Muscle layer of duodenum (tissue), 2 donors: Measurements from ENCODE around the gene B3GAT1.

ENCODE experiments used
- H3K27ac ChIP-seq: one replicate; pipeline ENCODE4 v1.7.0; 2013; ENCODE audit warnings: mild to moderate bottlenecking, low read length
- H3K27me3 ChIP-seq: one replicate; pipeline ENCODE4 v1.7.0; 2013; ENCODE audit warnings: low read depth, mild to moderate bottlenecking, control low read depth, low read length
- H3K36me3 ChIP-seq, 2 donors: one replicate each; pipeline ENCODE4 v1.7.0; 2013; ENCODE audit warnings: low read length in 2 of 2, control low read depth in 1 of 2, mild to moderate bottlenecking in 1 of 2; ENCODE audit not compliant: insufficient read depth in 2 of 2, control insufficient read depth in 1 of 2
- H3K4me1 ChIP-seq, 2 donors: one replicate each; pipeline ENCODE4 v1.7.0; 2013; ENCODE audit warnings: low read length in 2 of 2, mild to moderate bottlenecking in 2 of 2, control low read depth in 1 of 2, moderate library complexity in 1 of 2; ENCODE audit not compliant: insufficient read depth in 2 of 2, control insufficient read depth in 1 of 2
- H3K4me3 ChIP-seq, 2 donors: one replicate each; pipeline ENCODE4 v1.7.0; 2013; ENCODE audit warnings: low read length in 2 of 2, low read depth in 1 of 2, mild to moderate bottlenecking in 1 of 2
- H3K9me3 ChIP-seq, 2 donors: one replicate each; pipeline ENCODE4 v1.7.0; 2013; ENCODE audit warnings: low read length in 2 of 2, control low read depth in 1 of 2, mild to moderate bottlenecking in 1 of 2; ENCODE audit not compliant: control insufficient read depth in 1 of 2
- donor health status: healthy.

The B3GAT1 gene

DNA sequence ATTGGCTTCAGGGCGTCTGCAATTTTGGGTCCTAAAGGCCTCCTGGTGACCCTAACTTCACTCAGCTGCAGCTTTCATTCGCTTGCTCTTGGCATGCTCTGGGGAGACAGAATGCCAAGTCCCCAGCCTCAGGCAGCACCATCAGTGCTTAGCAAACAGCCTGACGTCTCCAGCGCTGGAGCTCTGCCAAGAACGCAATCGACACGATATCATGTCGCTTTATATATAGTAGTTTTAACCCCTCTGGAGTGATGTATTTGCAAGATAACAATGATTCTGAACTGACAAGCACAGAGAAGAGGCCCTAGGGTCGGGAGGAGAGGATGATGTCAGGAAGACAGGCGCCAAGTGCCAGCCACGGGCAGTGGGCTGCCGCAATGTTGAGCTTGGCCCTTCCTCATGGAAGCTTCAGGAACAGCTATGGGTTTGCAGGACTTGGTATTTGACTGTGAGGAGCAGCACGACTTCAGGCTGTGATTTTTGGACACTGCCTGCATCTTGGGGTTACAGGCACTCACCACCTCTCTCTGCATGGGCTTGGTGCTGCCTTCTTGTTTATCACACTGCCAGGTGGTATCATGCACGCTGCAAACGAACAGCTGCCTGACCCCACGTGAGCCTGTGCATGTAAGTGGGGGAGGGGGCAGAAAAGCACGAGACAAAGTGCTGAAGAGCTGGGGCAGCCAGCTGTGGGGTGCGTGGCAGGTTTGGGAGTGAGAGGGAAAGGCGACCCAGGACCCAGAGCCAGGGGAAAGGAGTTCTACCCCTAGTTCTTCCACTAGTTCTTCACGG is 26.1 kb downstream of the B3GAT1 start:
- Histone ChIP-seq H3K27ac (no peak overlapping the region), H3K27me3 (no peaks in the 10 kb centered on the region)

GRCh38 chr11:134385171-134385570 is 26.9 kb downstream of the B3GAT1 start:
- Histone ChIP-seq H3K36me3 (no peaks in the 10 kb centered on the region), H3K9me3 (no peaks in the 10 kb centered on the region), H3K27me3 (no peaks in the 10 kb centered on the region), H3K27ac (no peak overlapping the region), H3K4me1 (no peaks in the 10 kb centered on the region), H3K4me3 (no peak overlapping the region)

More for the DNA sequence above, 26.1 kb downstream of the B3GAT1 start:
- Histone ChIP-seq H3K36me3 (no peaks in the 10 kb centered on the region), H3K9me3 (no peaks in the 10 kb centered on the region), H3K4me3 (no peak overlapping the region), H3K4me1 (no peaks in the 10 kb centered on the region)

DNA sequence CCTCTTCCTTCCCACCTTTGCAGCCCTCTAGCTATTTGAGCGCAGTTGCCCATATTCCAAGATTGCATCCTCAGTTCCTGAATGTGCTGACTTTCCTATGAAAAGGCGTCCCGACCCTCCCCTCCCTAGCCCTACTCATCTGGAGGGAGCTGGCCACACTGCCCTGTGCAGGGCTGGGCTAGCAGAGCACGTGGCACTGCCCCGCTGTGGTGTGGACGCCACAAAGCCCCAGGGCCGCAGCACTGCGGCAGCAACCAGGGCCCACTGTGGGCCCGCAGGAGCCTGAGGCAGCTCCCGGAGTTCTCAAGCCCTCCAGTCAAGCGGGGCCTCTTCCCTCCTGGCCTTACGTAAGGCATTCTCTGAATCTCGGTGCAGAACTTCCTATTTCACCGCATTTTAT is 27.6 kb downstream of the B3GAT1 start:
- no peaks in the 10 kb centered on the region for H3K36me3 ChIP-seq

DNA sequence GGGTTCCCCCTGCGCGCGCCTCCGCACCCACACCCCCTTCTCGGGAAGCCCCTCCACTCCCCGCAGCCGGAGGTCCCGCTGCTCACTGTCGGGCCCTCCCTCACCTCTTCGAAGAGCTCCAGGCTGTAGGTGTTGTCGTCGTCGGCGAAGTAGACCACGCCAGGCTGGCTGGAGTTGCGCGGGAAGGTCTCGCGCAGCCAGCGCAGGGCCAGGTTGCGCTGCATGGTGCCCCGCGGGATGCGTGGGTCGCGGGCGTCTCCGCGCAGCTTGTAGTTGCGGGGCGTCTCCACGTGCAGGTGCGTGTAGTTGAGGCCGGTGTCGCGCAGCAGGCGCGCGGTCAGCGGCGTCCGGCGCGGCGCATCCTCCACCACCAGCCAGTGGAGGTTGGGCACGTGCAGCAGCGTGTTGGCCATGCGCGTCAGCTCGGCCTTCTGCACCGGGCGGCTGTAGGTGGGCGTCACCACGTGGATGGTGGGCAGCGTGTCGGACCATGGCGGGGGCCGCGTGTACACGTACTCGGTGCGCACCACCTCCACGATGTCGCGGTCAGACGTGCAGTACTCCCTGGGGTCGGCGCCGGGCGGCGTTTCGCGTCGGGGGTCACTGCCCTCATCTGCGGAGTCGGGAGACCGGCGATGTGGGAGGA is 28.3 kb downstream of the B3GAT1 start:
- H3K4me3 ChIP-seq, result no peak overlapping the region
- H3K9me3 ChIP-seq, result no peaks in the 10 kb centered on the region
- no peaks in the 10 kb centered on the region for H3K36me3 ChIP-seq
- no peaks in the 10 kb centered on the region for H3K27me3 ChIP-seq
- H3K27ac ChIP-seq, result no peak overlapping the region
- no peaks in the 10 kb centered on the region for H3K4me1 ChIP-seq

More for the DNA sequence above, 27.6 kb downstream of the B3GAT1 start:
- Histone ChIP-seq H3K4me1 (no peaks in the 10 kb centered on the region), H3K27ac (no peak overlapping the region), H3K4me3 (no peak overlapping the region), H3K27me3 (no peaks in the 10 kb centered on the region), H3K9me3 (no peaks in the 10 kb centered on the region)

GRCh38 chr11:134382830-134383229 is 29.2 kb downstream of the B3GAT1 start:
- H3K4me3 ChIP-seq, result no peak overlapping the region
- H3K9me3 ChIP-seq, result no peaks in the 10 kb centered on the region
- H3K4me1 ChIP-seq, result no peaks in the 10 kb centered on the region
- no peak overlapping the region for H3K27ac ChIP-seq
- no peaks in the 10 kb centered on the region for H3K27me3 ChIP-seq
- no peaks in the 10 kb centered on the region for H3K36me3 ChIP-seq

DNA sequence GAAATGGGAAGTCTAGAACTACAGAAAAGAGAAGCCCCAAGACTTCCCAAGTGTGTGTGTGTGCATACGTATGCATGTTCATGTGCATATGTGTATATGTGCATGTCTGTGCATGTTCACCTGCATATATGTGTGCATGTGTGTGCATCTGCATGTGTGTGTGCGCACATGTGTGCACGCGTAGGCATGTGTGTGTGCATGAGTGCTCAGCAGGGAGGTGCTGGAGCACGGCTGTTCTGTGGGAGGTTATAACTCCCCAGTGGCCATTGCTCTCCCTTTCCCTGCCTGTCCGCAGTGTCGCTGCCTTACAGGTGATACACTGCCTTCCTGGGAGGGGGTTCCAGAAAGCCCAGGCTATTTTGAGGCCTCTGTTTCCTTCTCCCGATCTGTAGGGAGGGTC is 29.8 kb downstream of the B3GAT1 start:
- H3K4me3 ChIP-seq, result no peak overlapping the region

GRCh38 chr11:134380785-134381184 is 31.3 kb downstream of the B3GAT1 start:
- no peak overlapping the region for H3K4me3 ChIP-seq
- H3K9me3 ChIP-seq, result no peaks in the 10 kb centered on the region
- no peaks in the 10 kb centered on the region for H3K4me1 ChIP-seq
- H3K27me3 ChIP-seq, result no peaks in the 10 kb centered on the region
- no peaks in the 10 kb centered on the region for H3K36me3 ChIP-seq
- no peak overlapping the region for H3K27ac ChIP-seq

More for the DNA sequence above, 29.8 kb downstream of the B3GAT1 start:
- Histone ChIP-seq H3K9me3 (no peaks in the 10 kb centered on the region), H3K27ac (no peak overlapping the region), H3K27me3 (no peaks in the 10 kb centered on the region), H3K36me3 (no peaks in the 10 kb centered on the region), H3K4me1 (no peaks in the 10 kb centered on the region)

- Histone ChIP-seq H3K4me1 (no peaks in the 10 kb centered on the region), H3K4me3 (no peak overlapping the region), H3K36me3 (no peaks in the 10 kb centered on the region), H3K27ac (no peak overlapping the region), H3K27me3 (no peaks in the 10 kb centered on the region), H3K9me3 (no peaks in the 10 kb centered on the region)
Observed at GRCh38 chr11:134380229-134380628, 31.8 kb downstream of the B3GAT1 start.

GRCh38 chr11:134379241-134379640 is 32.8 kb downstream of the B3GAT1 start:
- Histone ChIP-seq H3K27ac (no peak overlapping the region), H3K4me1 (no peaks in the 10 kb centered on the region), H3K27me3 (no peaks in the 10 kb centered on the region), H3K9me3 (no peaks in the 10 kb centered on the region), H3K4me3 (no peak overlapping the region), H3K36me3 (no peaks in the 10 kb centered on the region)

GRCh38 chr11:134377876-134378275 is 34.2 kb downstream of the B3GAT1 start:
- Histone ChIP-seq H3K27ac (no peak overlapping the region), H3K4me3 (no peak overlapping the region), H3K4me1 (no peaks in the 10 kb centered on the region), H3K9me3 (no peaks in the 10 kb centered on the region), H3K27me3 (no peaks in the 10 kb centered on the region), H3K36me3 (no peaks in the 10 kb centered on the region)

GRCh38 chr11:134376150-134376921 is 35.7 kb downstream of the B3GAT1 start:
- Histone ChIP-seq H3K9me3 (no peaks in the 10 kb centered on the region), H3K27me3 (no peaks in the 10 kb centered on the region), H3K4me1 (no peaks in the 10 kb centered on the region), H3K27ac (no peak overlapping the region), H3K4me3 (no peak overlapping the region), H3K36me3 (no peaks in the 10 kb centered on the region)
